ENCODE data around the gene TSC22D2. TPM values are rescaled to one million over a fixed set of nuclear protein-coding genes. Genes with fewer than 3 reads are reported as not detected.

TSC22D2 gene
- total RNA-seq, 1 donor, result 16.4 TPM

- DNase-seq (ENCODE audit: low read depth), result peak; percentile 59
- no peak overlapping the region for H3K4me3 ChIP-seq (ENCODE audit: low read depth, low read length)
- TF ChIP-seq CTCF (IDR thresholded peaks at IDR 0.05; ENCODE audit: insufficient read depth, low read depth, low read length), result no peak
Measured at GRCh38 chr3:150451329-150452048, 43.4 kb downstream of the TSC22D2 start.

GRCh38 chr3:150453353-150453752 is 45.3 kb downstream of the TSC22D2 start:
- DNase-seq (ENCODE audit: low read depth), result no peak
- no peak for TF ChIP-seq CTCF (IDR thresholded peaks at IDR 0.05; ENCODE audit: insufficient read depth, low read depth, low read length)
- H3K4me3 ChIP-seq (ENCODE audit: low read depth, low read length), result no peak overlapping the region

- no peak overlapping the region for H3K4me3 ChIP-seq (ENCODE audit: low read depth, low read length)
- no peak for DNase-seq (ENCODE audit: low read depth)
- TF ChIP-seq CTCF (IDR thresholded peaks at IDR 0.05; ENCODE audit: insufficient read depth, low read depth, low read length), result no peak
Measured at GRCh38 chr3:150454085-150454484, 46.0 kb downstream of the TSC22D2 start.

GRCh38 chr3:150454622-150455021 is 46.5 kb downstream of the TSC22D2 start:
- H3K4me3 ChIP-seq (ENCODE audit: low read depth, low read length), result no peak overlapping the region
- DNase-seq (ENCODE audit: low read depth), result no peak
- no peak for TF ChIP-seq CTCF (IDR thresholded peaks at IDR 0.05; ENCODE audit: insufficient read depth, low read depth, low read length)

- no peak for TF ChIP-seq CTCF (IDR thresholded peaks at IDR 0.05; ENCODE audit: insufficient read depth, low read depth, low read length)
- no peak for DNase-seq (ENCODE audit: low read depth)
Measured at GRCh38 chr3:150455341-150455740, 47.2 kb downstream of the TSC22D2 start.

GRCh38 chr3:150458001-150458400 is 49.9 kb downstream of the TSC22D2 start:
- TF ChIP-seq CTCF (IDR thresholded peaks at IDR 0.05; ENCODE audit: insufficient read depth, low read depth, low read length), result no peak
- no peak overlapping the region for H3K4me3 ChIP-seq (ENCODE audit: low read depth, low read length)
- DNase-seq (ENCODE audit: low read depth), result no peak

More at GRCh38 chr3:150455341-150455740, 47.2 kb downstream of the TSC22D2 start:
- H3K4me3 ChIP-seq (ENCODE audit: low read depth, low read length), result no peak overlapping the region

GRCh38 chr3:150460484-150460883 is 52.4 kb downstream of the TSC22D2 start:
- no peak for DNase-seq (ENCODE audit: low read depth)
- no peak for TF ChIP-seq CTCF (IDR thresholded peaks at IDR 0.05; ENCODE audit: insufficient read depth, low read depth, low read length)

More at GRCh38 chr3:150460484-150460883, 52.4 kb downstream of the TSC22D2 start:
- H3K4me3 ChIP-seq (ENCODE audit: low read depth, low read length), result no peak overlapping the region
